ENCODE data around the gene WDR90. TPM values are rescaled to one million over a fixed set of nuclear protein-coding genes. Genes with fewer than 3 reads are reported as not detected.

Gene WDR90
- total and polyA plus RNA-seq, 2 of the 13 experiments (the other 11 are each of a cell fraction or from before 2014, with no cell fraction given): 14.9 to 28.9 TPM

- TF ChIP-seq FOXC1 (CRISPR knock-in tag; IDR thresholded peaks at IDR 0.05; ENCODE audit: borderline replicate concordance): no peak
- peak; percentile 96; the same call in 1 of the 2 replicates for TF ChIP-seq ZNF713 (CRISPR knock-in tag; IDR thresholded peaks at IDR 0.05)
- peak; percentile 90; the same call in 1 of the 2 replicates for TF ChIP-seq KAT8 (CRISPR knock-in tag; IDR thresholded peaks at IDR 0.05)
- no peak for TF ChIP-seq ZNF33A (CRISPR knock-in tag; IDR thresholded peaks at IDR 0.05; ENCODE audit: borderline replicate concordance)
- TF ChIP-seq JUNB (CRISPR knock-in tag; IDR thresholded peaks at IDR 0.05; ENCODE audit: borderline replicate concordance): no peak
- TF ChIP-seq ZNF441 (CRISPR knock-in tag; IDR thresholded peaks at IDR 0.05; ENCODE audit: borderline replicate concordance): peak; percentile 65; the same call in 1 of the 2 replicates
- no peak for TF ChIP-seq ZNF333 (CRISPR knock-in tag; IDR thresholded peaks at IDR 0.05; ENCODE audit: borderline replicate concordance)
- no peak for TF ChIP-seq SRSF1 (optimal IDR thresholded peaks at IDR 0.05; ENCODE audit: low read depth, low read length)
- peak; percentile 92 for TF ChIP-seq ZBTB38 (CRISPR knock-in tag; IDR thresholded peaks at IDR 0.05)
- TF ChIP-seq YEATS4 (CRISPR knock-in tag; IDR thresholded peaks at IDR 0.05; ENCODE audit: borderline replicate concordance): peak; percentile 97
- TF ChIP-seq NR2F2 (IDR thresholded peaks at IDR 0.05; ENCODE audit: borderline replicate concordance, low read depth): no peak; the same call in 1 of the 2 replicates
- TF ChIP-seq ZBTB43 (CRISPR knock-in tag; conservative IDR thresholded peaks at IDR 0.05): peak; percentile 64; the same call in 1 of the 2 replicates
- no peak for TF ChIP-seq SP1 (IDR thresholded peaks at IDR 0.05)
- TF ChIP-seq SP1 (CRISPR knock-in tag; IDR thresholded peaks at IDR 0.05): peak; percentile 80
- TF ChIP-seq KLF9 (CRISPR knock-in tag; IDR thresholded peaks at IDR 0.05; ENCODE audit: low read depth): no peak
- no peak for TF ChIP-seq JUN (CRISPR knock-in tag; IDR thresholded peaks at IDR 0.05)
- TF ChIP-seq ZNF691 (CRISPR knock-in tag; IDR thresholded peaks at IDR 0.05; ENCODE audit: borderline replicate concordance, low read depth): peak; percentile 88; the same call in 1 of the 2 replicates
- TF ChIP-seq ZNF234 (CRISPR knock-in tag; conservative IDR thresholded peaks at IDR 0.05): peak; percentile 77; the same call in 1 of the 2 replicates
- TF ChIP-seq ZFP62 (CRISPR knock-in tag; IDR thresholded peaks at IDR 0.05): no peak
- TF ChIP-seq MED1 (CRISPR knock-in tag; IDR thresholded peaks at IDR 0.05): peak; percentile 88
- TF ChIP-seq MNT (IDR thresholded peaks at IDR 0.05): no peak
- TF ChIP-seq PBX2 (CRISPR knock-in tag; IDR thresholded peaks at IDR 0.05): no peak
- TF ChIP-seq HDAC1 (CRISPR knock-in tag; IDR thresholded peaks at IDR 0.05): peak; percentile 82
- no peak; the same call in 1 of the 2 replicates for TF ChIP-seq SP5 (CRISPR knock-in tag; IDR thresholded peaks at IDR 0.05; ENCODE audit: borderline replicate concordance, low read depth)
- TF ChIP-seq SMYD3 (CRISPR knock-in tag; IDR thresholded peaks at IDR 0.05): no peak
Observed at GRCh38 chr16:667780-668518, 18.8 kb downstream of the WDR90 start, which contains the start of gene RHOT2 (continued).
